ENCODE results near the gene BCAS3.

DNA sequence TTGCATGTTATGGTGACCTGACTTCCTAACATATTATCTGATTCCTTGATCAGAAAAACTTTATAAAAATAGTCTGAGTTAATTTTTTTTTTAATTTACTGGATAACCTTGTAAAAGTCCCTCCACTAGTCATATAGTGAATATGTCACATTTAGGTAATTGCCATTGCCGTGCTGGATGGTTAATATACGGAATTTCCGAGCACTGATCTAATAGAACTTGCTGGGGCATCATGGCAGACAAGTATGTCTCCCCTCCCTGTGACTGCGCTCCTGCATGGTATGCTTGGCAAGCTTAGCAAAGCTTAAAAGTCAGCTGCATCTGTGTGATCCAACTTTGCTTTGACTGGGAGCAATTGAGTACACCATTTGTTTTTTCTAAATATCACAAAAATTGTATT lies 482.6 kb downstream of the BCAS3 start:
- TF ChIP-seq POLR2A (IDR thresholded peaks at IDR 0.05; ENCODE audit: low read length): no peak
- no peak for TF ChIP-seq GATA1 (IDR thresholded peaks at IDR 0.05; ENCODE audit: low read depth, low read length)

Measured in erythroblast (primary cell).